DND-41 (cell line): Measurements from ENCODE around the gene LIME1.

Experiments
- ATAC-seq: fragments of 200-7000 bp; cut with Tn5 transposase; 3 replicates; pipeline ENCODE4 v1.9.1; 2021; ENCODE audit warnings: low read depth; ENCODE audit not compliant: insufficient read depth
- DNase-seq: peaks from one replicate; pipeline ENCODE4 v3.0.0-alpha.2; 2020
- H2AFZ ChIP-seq: 2 replicates; pipeline ENCODE4 v1.6.0; 2012; ENCODE audit warnings: low read depth, low read length
- H3K27ac ChIP-seq: 2 replicates; pipeline ENCODE4 v1.5.1; 2012; ENCODE audit warnings: low read length, inconsistent platforms
- H3K27me3 ChIP-seq: fragments of 200-600 bp; sonication (generic); 2 replicates; pipeline ENCODE4 v1.6.0; 2012; ENCODE audit warnings: low read length, mild to moderate bottlenecking, inconsistent platforms; ENCODE audit not compliant: insufficient read depth, poor library complexity
- H3K36me3 ChIP-seq: 2 replicates; pipeline ENCODE4 v1.5.1; 2012; ENCODE audit warnings: low read length, inconsistent platforms; ENCODE audit not compliant: insufficient read depth
- H3K4me1 ChIP-seq: 2 replicates; pipeline ENCODE4 v1.5.1; 2012; ENCODE audit warnings: mild to moderate bottlenecking, low read length; ENCODE audit not compliant: insufficient read depth
- H3K4me2 ChIP-seq: 2 replicates; pipeline ENCODE4 v1.6.0; 2012; ENCODE audit warnings: mild to moderate bottlenecking, moderate library complexity, low read length, inconsistent platforms; ENCODE audit not compliant: insufficient read depth
- H3K4me3 ChIP-seq, 2 experiments: fragments of 200-600 bp in 1 of 2; shearing (Covaris generic) in 1 of 2; 2 replicates each; pipeline ENCODE4 v1.5.1; 2012 to 2016; ENCODE audit warnings: inconsistent platforms in 2 of 2, low read length in 2 of 2, mild to moderate bottlenecking in 2 of 2, low read depth in 1 of 2, moderate library complexity in 1 of 2
- H3K79me2 ChIP-seq: 2 replicates; pipeline ENCODE4 v1.6.0; 2012; ENCODE audit warnings: low read length, inconsistent platforms; ENCODE audit not compliant: insufficient read depth
- H3K9ac ChIP-seq: 2 replicates; pipeline ENCODE4 v1.6.0; 2012; ENCODE audit warnings: low read depth, mild to moderate bottlenecking, inconsistent platforms, low read length, moderate library complexity
- H3K9me3 ChIP-seq: 2 replicates; pipeline ENCODE4 v1.5.1; 2012; ENCODE audit warnings: low read length, moderate library complexity, mild to moderate bottlenecking, inconsistent platforms; ENCODE audit not compliant: insufficient read depth, severe bottlenecking
- H4K20me1 ChIP-seq: 2 replicates; pipeline ENCODE4 v1.6.0; 2012; ENCODE audit warnings: low read length; ENCODE audit not compliant: insufficient read depth
- EZH2 ChIP-seq: IDR thresholded peaks from 3 replicates; pipeline ENCODE4 v1.6.1; 2012; ENCODE audit warnings: borderline replicate concordance, low read depth, mild to moderate bottlenecking, moderate library complexity, low read length, inconsistent platforms; ENCODE audit not compliant: severe bottlenecking
- TF ChIP-seq, protein P1 (sequence below): IDR thresholded peaks from 2 replicates; pipeline ENCODE4 v1.5.1; 2012; ENCODE audit warnings: borderline replicate concordance, low read length, moderate library complexity, mild to moderate bottlenecking; ENCODE audit not compliant: poor library complexity, severe bottlenecking; ENCODE audit errors: extremely low read depth

Gene LIME1

DNA sequence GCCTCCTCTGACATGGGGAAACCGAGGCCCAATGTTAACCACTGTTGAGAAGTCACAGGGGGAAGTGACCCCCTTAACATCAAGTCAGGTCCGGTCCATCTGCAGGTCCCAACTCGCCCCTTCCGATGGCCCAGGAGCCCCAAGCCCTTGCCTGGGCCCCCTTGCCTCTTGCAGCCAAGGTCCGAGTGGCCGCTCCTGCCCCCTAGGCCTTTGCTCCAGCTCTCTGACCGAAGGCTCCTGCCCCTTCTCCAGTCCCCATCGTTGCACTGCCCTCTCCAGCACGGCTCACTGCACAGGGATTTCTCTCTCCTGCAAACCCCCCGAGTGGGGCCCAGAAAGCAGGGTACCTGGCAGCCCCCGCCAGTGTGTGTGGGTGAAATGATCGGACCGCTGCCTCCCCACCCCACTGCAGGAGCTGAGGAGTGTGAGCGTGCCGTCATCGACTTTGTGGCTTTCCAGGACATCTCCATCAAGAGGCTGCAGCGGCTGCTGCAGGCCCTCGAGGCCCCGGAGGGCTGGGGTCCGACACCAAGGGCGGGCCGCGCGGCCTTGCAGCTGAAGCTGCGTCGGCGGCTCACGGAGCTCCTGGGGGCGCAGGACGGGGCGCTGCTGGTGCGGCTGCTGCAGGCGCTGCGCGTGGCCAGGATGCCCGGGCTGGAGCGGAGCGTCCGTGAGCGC, 38.5 kb upstream of the LIME1 start:
- Histone ChIP-seq H2AFZ (no peak overlapping the region), H3K9me3 (no peaks in the 10 kb centered on the region), H3K4me2 (no peak overlapping the region), H3K27ac (no peak overlapping the region), H3K36me3 (peaks cover 62% of the 10 kb centered on the region), H3K4me3 (no peak overlapping the region), H3K79me2 (no peaks in the 10 kb centered on the region; the same call in 1 of the 2 replicates), H3K4me1 (no peaks in the 10 kb centered on the region), H3K27me3 (no peaks in the 10 kb centered on the region), H3K9ac (no peak overlapping the region), H4K20me1 (peaks cover 46% of the 10 kb centered on the region)
- TF ChIP-seq, protein P1, sequence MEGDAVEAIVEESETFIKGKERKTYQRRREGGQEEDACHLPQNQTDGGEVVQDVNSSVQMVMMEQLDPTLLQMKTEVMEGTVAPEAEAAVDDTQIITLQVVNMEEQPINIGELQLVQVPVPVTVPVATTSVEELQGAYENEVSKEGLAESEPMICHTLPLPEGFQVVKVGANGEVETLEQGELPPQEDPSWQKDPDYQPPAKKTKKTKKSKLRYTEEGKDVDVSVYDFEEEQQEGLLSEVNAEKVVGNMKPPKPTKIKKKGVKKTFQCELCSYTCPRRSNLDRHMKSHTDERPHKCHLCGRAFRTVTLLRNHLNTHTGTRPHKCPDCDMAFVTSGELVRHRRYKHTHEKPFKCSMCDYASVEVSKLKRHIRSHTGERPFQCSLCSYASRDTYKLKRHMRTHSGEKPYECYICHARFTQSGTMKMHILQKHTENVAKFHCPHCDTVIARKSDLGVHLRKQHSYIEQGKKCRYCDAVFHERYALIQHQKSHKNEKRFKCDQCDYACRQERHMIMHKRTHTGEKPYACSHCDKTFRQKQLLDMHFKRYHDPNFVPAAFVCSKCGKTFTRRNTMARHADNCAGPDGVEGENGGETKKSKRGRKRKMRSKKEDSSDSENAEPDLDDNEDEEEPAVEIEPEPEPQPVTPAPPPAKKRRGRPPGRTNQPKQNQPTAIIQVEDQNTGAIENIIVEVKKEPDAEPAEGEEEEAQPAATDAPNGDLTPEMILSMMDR = no peak
- TF ChIP-seq EZH2 = no peak
- DNase-seq (no peak), ATAC-seq (no peak)

DNA sequence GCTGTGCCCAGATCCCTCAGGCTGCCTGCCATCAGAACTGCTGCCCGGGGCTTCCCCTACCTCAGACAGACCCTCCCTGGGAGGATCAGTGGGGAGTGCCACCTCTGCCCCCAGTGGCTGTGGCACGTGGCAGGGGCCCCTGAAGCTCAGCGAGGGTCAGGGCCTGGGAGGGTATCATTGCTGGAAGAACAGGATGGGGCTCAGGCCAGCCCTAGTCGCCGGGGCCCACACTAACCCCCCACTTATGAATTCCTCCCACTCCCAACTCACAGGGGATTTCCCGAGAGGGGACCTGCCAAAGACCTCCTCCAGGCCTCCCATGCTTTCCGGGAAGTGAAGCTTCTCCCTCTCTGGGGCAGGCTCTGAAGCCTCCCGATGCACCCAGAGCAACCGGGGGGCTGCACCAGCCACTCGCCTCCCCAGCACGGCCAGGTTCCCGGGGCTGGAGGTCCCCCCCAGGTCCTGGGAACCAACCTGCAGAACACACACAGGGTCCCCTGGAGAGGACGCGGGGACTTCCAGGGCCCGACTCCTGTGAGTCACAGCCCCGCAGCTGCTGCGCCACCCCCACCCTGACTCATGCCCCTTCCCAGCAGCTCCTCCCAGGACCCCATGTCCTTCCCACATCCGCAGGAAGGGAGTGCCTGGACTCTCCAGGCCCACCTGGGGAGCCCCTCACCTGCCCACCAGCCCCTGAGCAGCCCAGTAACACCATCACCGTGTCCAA, 37.6 kb upstream of the LIME1 start:
- Histone ChIP-seq H3K4me1 (no peaks in the 10 kb centered on the region), H3K79me2 (no peaks in the 10 kb centered on the region; the same call in none of the 2 replicates), H4K20me1 (peaks cover 54% of the 10 kb centered on the region), H2AFZ (no peak overlapping the region), H3K9ac (no peak overlapping the region), H3K4me2 (no peak overlapping the region), H3K27me3 (no peaks in the 10 kb centered on the region), H3K4me3 (no peak overlapping the region), H3K36me3 (peaks cover 68% of the 10 kb centered on the region), H3K9me3 (no peaks in the 10 kb centered on the region), H3K27ac (no peak overlapping the region)
- DNase-seq (no peak), ATAC-seq (no peak)
- TF ChIP-seq, protein P1 = no peak
- no peak for TF ChIP-seq EZH2

DNA sequence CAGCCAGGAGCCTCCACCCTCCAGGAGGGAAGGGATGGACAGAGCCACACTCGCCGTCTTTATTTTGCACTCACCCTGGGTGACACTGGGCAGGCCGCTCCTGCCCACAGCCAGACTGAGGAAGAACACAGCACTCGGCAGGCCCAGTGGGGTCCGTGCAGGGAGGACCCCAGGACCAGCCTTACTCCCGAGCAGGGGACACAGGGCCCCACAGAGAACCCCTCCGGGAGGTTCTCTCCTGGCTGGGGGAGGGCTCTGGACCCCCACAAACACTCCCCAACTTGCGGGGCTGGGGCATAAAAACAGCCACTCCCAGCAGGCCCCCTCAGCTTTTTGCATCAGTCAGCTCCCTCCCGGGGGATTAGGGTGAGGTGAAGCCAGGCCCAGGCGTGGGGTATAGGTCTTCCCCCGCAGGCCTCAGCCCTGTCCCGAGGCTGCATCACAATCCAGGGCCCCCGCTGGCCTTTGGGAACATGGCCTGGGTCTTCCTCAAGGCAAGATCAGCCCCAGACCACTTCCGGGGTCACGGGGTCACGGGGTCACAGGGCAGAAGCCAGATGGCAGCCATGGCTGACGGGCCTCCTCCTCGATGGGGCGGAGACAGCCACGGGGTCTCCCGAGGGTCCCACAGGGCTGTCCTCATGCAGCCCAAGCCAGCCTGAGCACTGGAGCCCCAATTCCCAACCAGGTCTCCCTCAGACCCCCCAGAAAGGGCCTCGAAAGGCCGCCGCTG, 36.8 kb upstream of the LIME1 start:
- Histone ChIP-seq H3K9me3 (no peaks in the 10 kb centered on the region), H3K4me2 (no peak overlapping the region), H3K4me3 (no peak overlapping the region), H3K27me3 (no peaks in the 10 kb centered on the region), H3K79me2 (peaks cover 1% of the 10 kb centered on the region), H3K4me1 (no peaks in the 10 kb centered on the region), H3K36me3 (peaks cover 68% of the 10 kb centered on the region), H2AFZ (no peak overlapping the region), H3K27ac (no peak overlapping the region), H3K9ac (no peak overlapping the region), H4K20me1 (peaks cover 62% of the 10 kb centered on the region)
- ATAC-seq (no peak), DNase-seq (no peak)
- TF ChIP-seq EZH2 = no peak
- TF ChIP-seq, protein P1 = no peak
